Measurements from ENCODE around the gene DUSP11.
"Not testable (repeated sequence)": the region's sequence is repeated elsewhere in the genome, so short reads cannot be mapped to it uniquely, and the experiment has no call there.

Gene DUSP11

GRCh38 chr2:73717695-73718094 lies 62.2 kb downstream of the DUSP11 start:
- not testable (repeated sequence) for DNase-seq (ENCODE audit: low spot score)

GRCh38 chr2:73717251-73717606 lies 62.7 kb downstream of the DUSP11 start:
- DNase-seq (ENCODE audit: low spot score), result no peak

GRCh38 chr2:73716543-73717250 lies 63.2 kb downstream of the DUSP11 start:
- no peak for DNase-seq (ENCODE audit: low spot score)

GRCh38 chr2:73714091-73714490 lies 65.8 kb downstream of the DUSP11 start:
- DNase-seq (ENCODE audit: low spot score), result no peak
